HCT116 (cell line): Measurements from ENCODE around the gene APOBEC3F.

Experiments used
- CBX3 ChIP-seq: IDR thresholded peaks from 2 replicates; pipeline ENCODE4 v1.6.1; 2012; ENCODE audit warnings: low read depth
- CEBPB ChIP-seq: IDR thresholded peaks from 2 replicates; pipeline ENCODE4 v1.6.1; 2012; ENCODE audit warnings: low read depth
- EZH2 ChIP-seq: fragments of 200-600 bp; sonication (generic); IDR thresholded peaks from 2 replicates; pipeline ENCODE4 v1.6.1; 2017; ENCODE audit warnings: antibody characterized with exemption, mixed run types
- JUND ChIP-seq: IDR thresholded peaks from 2 replicates; pipeline ENCODE4 v1.6.1; 2012
- POLR2A ChIP-seq: IDR thresholded peaks from 2 replicates; pipeline ENCODE4 v1.7.0; 2011; ENCODE audit warnings: borderline replicate concordance; ENCODE audit not compliant: insufficient read depth, insufficient read length; ENCODE audit errors: extremely low read depth
- POLR2AphosphoS5 ChIP-seq: IDR thresholded peaks from 2 replicates; pipeline ENCODE4 v1.6.1; 2011; ENCODE audit warnings: mild to moderate bottlenecking, low read depth, low read length, moderate library complexity
- SIN3A ChIP-seq: IDR thresholded peaks from 2 replicates; pipeline ENCODE4 v1.6.1; 2012; ENCODE audit warnings: low read depth
- SRF ChIP-seq: IDR thresholded peaks from 2 replicates; pipeline ENCODE4 v1.6.1; 2012; ENCODE audit warnings: low read depth
- TCF7L2 ChIP-seq: IDR thresholded peaks from 2 replicates; pipeline ENCODE4 v1.7.0; 2011; ENCODE audit warnings: borderline replicate concordance, inconsistent platforms; ENCODE audit not compliant: insufficient read depth, insufficient read length; ENCODE audit errors: extremely low read depth
- ZFX ChIP-seq: fragments of 450-650 bp; IDR thresholded peaks from 2 replicates; pipeline ENCODE4 v1.6.1; 2017
- TF ChIP-seq, protein P1 (sequence below), 3 experiments: fragments of 200-600 bp in 1 of 3; sonication (generic) in 1 of 3; IDR thresholded peaks in 2 of 3; conservative IDR thresholded peaks in 1 of 3; 2 replicates each; pipeline ENCODE4 v1.5.1; 2012 to 2017; ENCODE audit warnings: low read depth in 2 of 3, low read length in 2 of 3, antibody characterized with exemption in 1 of 3, borderline replicate concordance in 1 of 3, control low read depth in 1 of 3, mild to moderate bottlenecking in 1 of 3, mixed read lengths in 1 of 3, mixed run types in 1 of 3, moderate library complexity in 1 of 3; ENCODE audit not compliant: insufficient read depth in 1 of 3
- TF ChIP-seq, protein P2 (sequence below): IDR thresholded peaks from 2 replicates; pipeline ENCODE4 v1.6.1; 2012; ENCODE audit warnings: low read depth
- TF ChIP-seq, protein P3 (sequence below): IDR thresholded peaks from 2 replicates; pipeline ENCODE4 v1.6.1; 2012

DNA sequence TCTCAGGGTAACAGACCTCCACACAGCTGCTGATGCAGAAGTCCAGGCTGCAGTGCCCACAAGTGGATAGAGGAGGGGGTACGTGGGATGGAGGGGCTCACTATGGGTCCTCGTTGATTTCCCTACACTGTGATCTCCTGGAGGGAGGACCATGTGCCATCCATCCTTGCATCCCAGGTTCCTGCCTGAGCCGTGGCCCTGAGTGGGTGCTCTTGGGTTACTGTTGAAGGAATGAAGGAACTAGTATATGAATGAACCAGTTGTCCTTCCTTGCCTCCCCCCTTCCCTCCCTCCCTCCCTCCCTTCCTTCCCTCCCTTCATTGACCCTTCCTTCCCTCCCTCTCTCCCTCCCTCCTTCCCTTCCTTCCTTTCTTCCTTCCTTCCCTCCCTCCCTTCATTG, 43.1 kb upstream of the APOBEC3F start:
- TF ChIP-seq, protein P1, sequence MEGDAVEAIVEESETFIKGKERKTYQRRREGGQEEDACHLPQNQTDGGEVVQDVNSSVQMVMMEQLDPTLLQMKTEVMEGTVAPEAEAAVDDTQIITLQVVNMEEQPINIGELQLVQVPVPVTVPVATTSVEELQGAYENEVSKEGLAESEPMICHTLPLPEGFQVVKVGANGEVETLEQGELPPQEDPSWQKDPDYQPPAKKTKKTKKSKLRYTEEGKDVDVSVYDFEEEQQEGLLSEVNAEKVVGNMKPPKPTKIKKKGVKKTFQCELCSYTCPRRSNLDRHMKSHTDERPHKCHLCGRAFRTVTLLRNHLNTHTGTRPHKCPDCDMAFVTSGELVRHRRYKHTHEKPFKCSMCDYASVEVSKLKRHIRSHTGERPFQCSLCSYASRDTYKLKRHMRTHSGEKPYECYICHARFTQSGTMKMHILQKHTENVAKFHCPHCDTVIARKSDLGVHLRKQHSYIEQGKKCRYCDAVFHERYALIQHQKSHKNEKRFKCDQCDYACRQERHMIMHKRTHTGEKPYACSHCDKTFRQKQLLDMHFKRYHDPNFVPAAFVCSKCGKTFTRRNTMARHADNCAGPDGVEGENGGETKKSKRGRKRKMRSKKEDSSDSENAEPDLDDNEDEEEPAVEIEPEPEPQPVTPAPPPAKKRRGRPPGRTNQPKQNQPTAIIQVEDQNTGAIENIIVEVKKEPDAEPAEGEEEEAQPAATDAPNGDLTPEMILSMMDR (IDR thresholded peaks at IDR 0.05 in 2 of 3, conservative IDR thresholded peaks at IDR 0.05 in 1 of 3; ENCODE audit: borderline replicate concordance in 1 of 3, insufficient read depth in 1 of 3, low read depth in 2 of 3, low read length in 2 of 3) = no peak
- TF ChIP-seq CEBPB = no peak
- no peak for TF ChIP-seq EZH2
- no peak for TF ChIP-seq ZFX
- no peak for TF ChIP-seq CBX3
- TF ChIP-seq POLR2A = no peak
- no peak for TF ChIP-seq JUND
- TF ChIP-seq SIN3A = no peak
- TF ChIP-seq, protein P2, sequence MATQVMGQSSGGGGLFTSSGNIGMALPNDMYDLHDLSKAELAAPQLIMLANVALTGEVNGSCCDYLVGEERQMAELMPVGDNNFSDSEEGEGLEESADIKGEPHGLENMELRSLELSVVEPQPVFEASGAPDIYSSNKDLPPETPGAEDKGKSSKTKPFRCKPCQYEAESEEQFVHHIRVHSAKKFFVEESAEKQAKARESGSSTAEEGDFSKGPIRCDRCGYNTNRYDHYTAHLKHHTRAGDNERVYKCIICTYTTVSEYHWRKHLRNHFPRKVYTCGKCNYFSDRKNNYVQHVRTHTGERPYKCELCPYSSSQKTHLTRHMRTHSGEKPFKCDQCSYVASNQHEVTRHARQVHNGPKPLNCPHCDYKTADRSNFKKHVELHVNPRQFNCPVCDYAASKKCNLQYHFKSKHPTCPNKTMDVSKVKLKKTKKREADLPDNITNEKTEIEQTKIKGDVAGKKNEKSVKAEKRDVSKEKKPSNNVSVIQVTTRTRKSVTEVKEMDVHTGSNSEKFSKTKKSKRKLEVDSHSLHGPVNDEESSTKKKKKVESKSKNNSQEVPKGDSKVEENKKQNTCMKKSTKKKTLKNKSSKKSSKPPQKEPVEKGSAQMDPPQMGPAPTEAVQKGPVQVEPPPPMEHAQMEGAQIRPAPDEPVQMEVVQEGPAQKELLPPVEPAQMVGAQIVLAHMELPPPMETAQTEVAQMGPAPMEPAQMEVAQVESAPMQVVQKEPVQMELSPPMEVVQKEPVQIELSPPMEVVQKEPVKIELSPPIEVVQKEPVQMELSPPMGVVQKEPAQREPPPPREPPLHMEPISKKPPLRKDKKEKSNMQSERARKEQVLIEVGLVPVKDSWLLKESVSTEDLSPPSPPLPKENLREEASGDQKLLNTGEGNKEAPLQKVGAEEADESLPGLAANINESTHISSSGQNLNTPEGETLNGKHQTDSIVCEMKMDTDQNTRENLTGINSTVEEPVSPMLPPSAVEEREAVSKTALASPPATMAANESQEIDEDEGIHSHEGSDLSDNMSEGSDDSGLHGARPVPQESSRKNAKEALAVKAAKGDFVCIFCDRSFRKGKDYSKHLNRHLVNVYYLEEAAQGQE = no peak
- TF ChIP-seq TCF7L2 = no peak
- TF ChIP-seq SRF = no peak
- TF ChIP-seq, protein P3, sequence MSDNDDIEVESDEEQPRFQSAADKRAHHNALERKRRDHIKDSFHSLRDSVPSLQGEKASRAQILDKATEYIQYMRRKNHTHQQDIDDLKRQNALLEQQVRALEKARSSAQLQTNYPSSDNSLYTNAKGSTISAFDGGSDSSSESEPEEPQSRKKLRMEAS = no peak
- TF ChIP-seq POLR2AphosphoS5 = no peak
